K562 (cell line): ENCODE results near the gene CPED1. TPM values are rescaled to one million over a fixed set of nuclear protein-coding genes. Genes with fewer than 3 reads are reported as not detected.

ENCODE experiments used
- ARHGAP35 ChIP-seq: fragments of 450-650 bp; IDR thresholded peaks from 2 replicates; pipeline ENCODE4 v1.6.1; 2018; ENCODE audit not compliant: partially characterized antibody
- ATF4 ChIP-seq: fragments of 450-650 bp; formaldehyde crosslinking; IDR thresholded peaks from 2 replicates; pipeline ENCODE4 v1.4.0; 2022; ENCODE audit warnings: mild to moderate bottlenecking, moderate library complexity
- C11orf30 ChIP-seq: fragments of 450-650 bp; IDR thresholded peaks from 2 replicates; pipeline ENCODE4 v1.6.1; 2016; ENCODE audit warnings: low read depth, mild to moderate bottlenecking
- CBX2 ChIP-seq: fragments of 200-600 bp; sonication (generic); IDR thresholded peaks from one replicate; pipeline ENCODE4 v1.6.1; 2012; ENCODE audit warnings: mild to moderate bottlenecking, low read length, inconsistent platforms; ENCODE audit not compliant: insufficient read depth, poor library complexity, severe bottlenecking
- CEBPZ ChIP-seq: fragments of 150-350 bp; IDR thresholded peaks from 2 replicates; pipeline ENCODE4 v1.6.1; 2014; ENCODE audit warnings: low read depth, mild to moderate bottlenecking, low read length, borderline replicate concordance
- CSDE1 ChIP-seq, 2 experiments: fragments of 450-650 bp; IDR thresholded peaks; 2 replicates each; pipeline ENCODE4 v1.6.1; 2016; ENCODE audit warnings: mild to moderate bottlenecking in 1 of 2
- DNMT1 ChIP-seq: fragments of 450-650 bp; IDR thresholded peaks from 2 replicates; pipeline ENCODE4 v1.6.1; 2016; ENCODE audit warnings: antibody characterized with exemption, mild to moderate bottlenecking
- HCFC1 ChIP-seq: IDR thresholded peaks from 2 replicates; pipeline ENCODE4 v1.6.1; 2012; ENCODE audit warnings: low read depth, low read length, improper control_type of control experiment
- HDAC8 ChIP-seq: fragments of 450-650 bp; IDR thresholded peaks from 2 replicates; pipeline ENCODE4 v1.6.1; 2016; ENCODE audit warnings: mild to moderate bottlenecking, missing genetic modification characterization, moderate library complexity, missing compliant biosample characterization
- HNRNPK ChIP-seq: fragments of 200-400 bp; formaldehyde crosslinking; IDR thresholded peaks from one replicate; pipeline ENCODE4 v1.6.1; 2018; ENCODE audit warnings: mild to moderate bottlenecking, low read depth, low read length; ENCODE audit not compliant: poor library complexity, severe bottlenecking
- HSF4 ChIP-seq: fragments of 250-450 bp; sonication (Bioruptor Pico); IDR thresholded peaks from 2 replicates; pipeline ENCODE4 v2.1.2; 2022; ENCODE audit warnings: mild to moderate bottlenecking, moderate library complexity, borderline replicate concordance
- MYBL2 ChIP-seq, 2 experiments: fragments of 450-650 bp in 1 of 2; sonication (generic) in 1 of 2; formaldehyde crosslinking in 1 of 2; IDR thresholded peaks; 2 replicates each; pipeline versions ENCODE4 v1.6.1 to v1.8.1; 2017 to 2022; ENCODE audit warnings: borderline replicate concordance in 1 of 2, inconsistent platforms in 1 of 2, low read depth in 1 of 2, mild to moderate bottlenecking in 1 of 2, missing genetic modification reagents in 1 of 2, moderate library complexity in 1 of 2
- NFE2 ChIP-seq: IDR thresholded peaks from 2 replicates; pipeline ENCODE4 v1.6.1; 2014; ENCODE audit warnings: antibody characterized with exemption, low read depth
- STAT5B ChIP-seq: fragments of 250-450 bp; sonication (Bioruptor Pico); IDR thresholded peaks from 2 replicates; pipeline ENCODE4 v1.8.0; 2021; ENCODE audit warnings: mild to moderate bottlenecking, inconsistent platforms
- USF1 ChIP-seq: sonication (generic); formaldehyde crosslinking; IDR thresholded peaks from 2 replicates; pipeline ENCODE4 v1.9.0; 2022; ENCODE audit warnings: mild to moderate bottlenecking, missing genetic modification reagents
- YY1 ChIP-seq, 3 experiments: IDR thresholded peaks; 2 replicates each; pipeline ENCODE4 v1.6.1; 2011; ENCODE audit warnings: low read length in 2 of 3, mild to moderate bottlenecking in 2 of 3, moderate library complexity in 2 of 3, borderline replicate concordance in 1 of 3, control low read depth in 1 of 3, low read depth in 1 of 3; ENCODE audit not compliant: insufficient read depth in 3 of 3, insufficient replicate concordance in 2 of 3, control insufficient read depth in 1 of 3, insufficient read length in 1 of 3; ENCODE audit errors: extremely low read depth in 1 of 3
- ZBTB33 ChIP-seq: sonication (generic); formaldehyde crosslinking; IDR thresholded peaks from 2 replicates; pipeline ENCODE4 v1.8.1; 2023; ENCODE audit warnings: mild to moderate bottlenecking, missing genetic modification reagents
- ZKSCAN8 ChIP-seq: fragments of 200-800 bp; sonication (Bioruptor generic); IDR thresholded peaks from 2 replicates; pipeline ENCODE4 v1.6.1; 2016; ENCODE audit warnings: missing genetic modification characterization, missing compliant biosample characterization
- ZNF282 ChIP-seq: sonication (generic); formaldehyde crosslinking; IDR thresholded peaks from 2 replicates; pipeline ENCODE4 v1.8.1; 2023; ENCODE audit warnings: missing genetic modification reagents
- polyA plus RNA-seq, 8 experiments: library from polyadenylated mRNA; depleted of rRNA in 4 of 8; stranded (reverse) in 5 of 8; unstranded in 3 of 8; fragments of >200 nt; fragmentation: Nextera tagmentation in 2 of 8; fragmentation: Illumina TruSeq in 1 of 8; extraction: Ambion mirVana in 2 of 8; extraction: Trizol in 1 of 8; gene quantifications; 2 replicates each; pipeline versions ENCODE4 v1.2.1 to v1.2.3, GENCODE V29; 2011 to 2014; ENCODE audit warnings: inconsistent platforms in 1 of 8, missing spikeins in 1 of 8
- total RNA-seq, 7 experiments: library from RNA; depleted of rRNA in 6 of 7; stranded (reverse); fragments of >200 nt in 6 of 7; fragmentation: Illumina TruSeq in 2 of 7; extraction: Trizol in 2 of 7; gene quantifications; 2 replicates each; pipeline versions ENCODE4 v1.2.1 to v1.2.3, GENCODE V29; 2011 to 2021; ENCODE audit warnings: low replicate concordance in 1 of 7

The CPED1 gene
- total and polyA plus RNA-seq, 9 of the 15 experiments (the other 6 are each of a cell fraction or from before 2014, with no cell fraction given): 195 to 393 (median 290) TPM

- TF ChIP-seq HSF4 (CRISPR knock-in tag) (peak; percentile 62; the same call in 1 of the 2 replicates), STAT5B (CRISPR knock-in tag) (no peak), CBX2 (no peak), MYBL2 (IDR thresholded peaks at IDR 0.05; ENCODE audit: low read depth) (no peak), MYBL2 (CRISPR knock-in tag; IDR thresholded peaks at IDR 0.05; ENCODE audit: borderline replicate concordance) (no peak), ATF4 (CRISPR knock-in tag) (peak; percentile 64), ZNF282 (CRISPR knock-in tag) (no peak), ZBTB33 (CRISPR knock-in tag) (no peak), NFE2 (no peak), DNMT1 (no peak), HNRNPK (no peak), C11orf30 (peak; percentile 24; the same call in 1 of the 2 replicates), CSDE1 (IDR thresholded peaks at IDR 0.05) (no peak; a peak in 1 of 4 replicates), HCFC1 (no peak), CEBPZ (no peak), HDAC8 (tag) (no peak), YY1 (IDR thresholded peaks at IDR 0.05; ENCODE audit: borderline replicate concordance in 1 of 3, control insufficient read depth in 1 of 3, extremely low read depth in 1 of 3, insufficient read depth in 3 of 3, insufficient read length in 1 of 3, insufficient replicate concordance in 2 of 3, low read depth in 1 of 3, low read length in 2 of 3) (no peak), ARHGAP35 (no peak), ZKSCAN8 (CRISPR knock-in tag) (no peak), USF1 (no peak)
Observed at GRCh38 chr7:121042899-121043298, 54.4 kb downstream of the CPED1 start (continued).
